Neural cell (in vitro differentiated cells): Measurements from ENCODE around the gene TRAF3. TPM values are rescaled to one million over a fixed set of nuclear protein-coding genes. Genes with fewer than 3 reads are reported as not detected.

ENCODE experiments used
- H2AFZ ChIP-seq: fragments of 200-600, 300-800 bp; sonication (generic), shearing (Covaris generic); 2 replicates; pipeline ENCODE4 v1.6.0; 2014; ENCODE audit warnings: low read depth, mild to moderate bottlenecking, antibody characterized with exemption, low read length, moderate library complexity
- H3F3A ChIP-seq: fragments of 200-600 bp; shearing (Covaris generic); 2 replicates; pipeline ENCODE4 v1.6.1; 2016; ENCODE audit warnings: mild to moderate bottlenecking, moderate library complexity, mixed read lengths, antibody characterized with exemption, low read length; ENCODE audit not compliant: insufficient read depth, poor library complexity, severe bottlenecking
- H3K27ac ChIP-seq: fragments of 200-600, 300-800 bp; sonication (generic), shearing (Covaris generic); 2 replicates; pipeline ENCODE4 v1.5.1; 2014; ENCODE audit warnings: mild to moderate bottlenecking, low read length, moderate library complexity
- H3K27me3 ChIP-seq: fragments of 300-800, 200-600 bp; sonication (generic), shearing (Covaris generic); 2 replicates; pipeline ENCODE4 v1.6.0; 2014; ENCODE audit warnings: mild to moderate bottlenecking, low read depth, low read length, moderate library complexity; ENCODE audit not compliant: insufficient read depth
- H3K36me3 ChIP-seq: fragments of 300-800, 200-600 bp; sonication (generic), shearing (Covaris generic); 2 replicates; pipeline ENCODE4 v1.5.1; 2014; ENCODE audit warnings: mild to moderate bottlenecking, antibody characterized with exemption, low read length, moderate library complexity; ENCODE audit not compliant: insufficient read depth
- H3K4me2 ChIP-seq: fragments of 300-800, 200-600 bp; sonication (generic), shearing (Covaris generic); 2 replicates; pipeline ENCODE4 v1.6.0; 2014; ENCODE audit warnings: mild to moderate bottlenecking, low read length
- H3K4me3 ChIP-seq: fragments of 300-800, 200-600 bp; sonication (generic), shearing (Covaris generic); 2 replicates; pipeline ENCODE4 v1.5.1; 2014; ENCODE audit warnings: mild to moderate bottlenecking, low read length, moderate library complexity
- H3K79me2 ChIP-seq: fragments of 200-600 bp; shearing (Covaris generic); replicated peaks from 2 replicates; pipeline ENCODE4 v1.6.0; 2014; ENCODE audit warnings: mild to moderate bottlenecking, low read length, moderate library complexity; ENCODE audit not compliant: insufficient read depth
- H3K9ac ChIP-seq: fragments of 300-800, 200-600 bp; sonication (generic), shearing (Covaris generic); 2 replicates; pipeline ENCODE4 v1.6.1; 2016; ENCODE audit warnings: mild to moderate bottlenecking, low read length, mixed read lengths
- H3K9me2 ChIP-seq: fragments of 200-600 bp; shearing (Covaris generic); 2 replicates; pipeline ENCODE4 v1.6.1; 2016; ENCODE audit warnings: mild to moderate bottlenecking, low read length, mixed read lengths; ENCODE audit not compliant: insufficient read depth
- H3K9me3 ChIP-seq: fragments of 200-600, 300-800 bp; sonication (generic), shearing (Covaris generic); 2 replicates; pipeline ENCODE4 v1.6.1; 2016; ENCODE audit warnings: mild to moderate bottlenecking, mixed run types, low read length, moderate library complexity, mixed read lengths
- H4K20me1 ChIP-seq: fragments of 200-600 bp; shearing (Covaris generic); 2 replicates; pipeline ENCODE4 v1.6.1; 2016; ENCODE audit warnings: mild to moderate bottlenecking, mixed run types; ENCODE audit not compliant: insufficient read depth
- EP300 ChIP-seq: fragments of 450-650 bp; conservative IDR thresholded peaks from 2 replicates; pipeline ENCODE4 v1.6.1; 2014; ENCODE audit warnings: antibody characterized with exemption, mild to moderate bottlenecking, moderate library complexity; ENCODE audit not compliant: poor library complexity, severe bottlenecking
- EZH2 ChIP-seq: fragments of 200-600, 300-800 bp; shearing (Covaris generic), sonication (generic); IDR thresholded peaks from 2 replicates; pipeline ENCODE4 v1.6.1; 2014; ENCODE audit warnings: antibody characterized with exemption, low read length, borderline replicate concordance, mild to moderate bottlenecking; ENCODE audit not compliant: insufficient read depth, poor library complexity, severe bottlenecking
- MXI1 ChIP-seq: fragments of 450-650 bp; conservative IDR thresholded peaks from 2 replicates; pipeline ENCODE4 v1.6.1; 2014; ENCODE audit warnings: antibody characterized with exemption, mild to moderate bottlenecking; ENCODE audit not compliant: poor library complexity, severe bottlenecking
- POLR2AphosphoS5 ChIP-seq: IDR thresholded peaks from 2 replicates; pipeline ENCODE4 v1.6.1; 2012
- RAD21 ChIP-seq: fragments of 450-650 bp; conservative IDR thresholded peaks from 2 replicates; pipeline ENCODE4 v1.6.1; 2014; ENCODE audit warnings: antibody characterized with exemption, mild to moderate bottlenecking, moderate library complexity
- REST ChIP-seq: IDR thresholded peaks from 2 replicates; pipeline ENCODE4 v1.6.1; 2012; ENCODE audit warnings: borderline replicate concordance
- SMC3 ChIP-seq: fragments of 450-650 bp; conservative IDR thresholded peaks from 2 replicates; pipeline ENCODE4 v1.6.1; 2014; ENCODE audit warnings: antibody characterized with exemption, mild to moderate bottlenecking, moderate library complexity; ENCODE audit not compliant: poor library complexity
- TAF1 ChIP-seq: IDR thresholded peaks from 2 replicates; pipeline ENCODE4 v1.6.1; 2012; ENCODE audit warnings: low read depth
- polyA plus RNA-seq: library from polyadenylated mRNA; depleted of rRNA; stranded (reverse); fragments of >200 nt; gene quantifications from 2 replicates; pipeline ENCODE4 v1.2.3, GENCODE V29; 2014
- TF ChIP-seq, protein P1 (sequence below): fragments of 450-650 bp; IDR thresholded peaks from 2 replicates; pipeline ENCODE4 v1.5.1; 2014; ENCODE audit warnings: antibody characterized with exemption, mild to moderate bottlenecking, moderate library complexity; ENCODE audit not compliant: poor library complexity, severe bottlenecking

TRAF3 gene
- polyA plus RNA-seq, 1 donor from 2014 or later = 13.3 TPM

DNA sequence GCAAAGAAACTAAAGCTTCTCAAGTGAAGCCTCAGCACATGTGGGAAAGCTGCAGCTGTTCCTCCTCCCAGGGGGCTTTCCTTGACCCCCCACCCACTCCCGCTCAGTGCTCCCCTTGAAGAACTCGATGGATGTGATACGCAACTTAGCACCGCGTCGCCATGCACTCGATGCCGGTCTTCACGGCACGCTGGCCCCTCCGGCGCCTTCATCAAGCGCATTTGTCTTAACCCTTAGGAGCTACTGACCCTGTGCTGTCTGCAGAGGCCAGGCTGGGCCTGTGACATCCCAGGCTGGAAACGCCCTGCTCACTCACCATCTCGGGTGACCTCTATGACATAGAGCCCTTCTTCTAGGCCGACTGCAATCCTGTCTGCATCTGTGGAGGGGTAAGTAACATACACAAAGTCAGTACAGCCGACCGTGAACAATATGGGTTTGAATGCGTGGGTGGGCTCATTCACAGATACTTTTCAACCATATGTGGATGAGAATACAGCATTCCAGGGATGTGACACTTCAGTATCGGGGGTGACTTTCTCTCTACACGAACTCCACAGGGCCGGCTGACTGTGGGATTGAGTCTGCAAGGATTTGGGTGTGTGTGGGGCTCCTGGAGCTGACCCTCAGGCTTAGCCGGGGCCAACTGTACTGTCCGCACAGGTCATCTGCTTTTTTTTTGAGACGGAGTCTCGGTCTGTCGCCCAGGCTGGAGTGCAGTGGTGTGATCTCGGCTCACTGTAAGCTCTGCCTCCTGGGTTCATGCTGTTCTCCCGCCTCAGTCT is 168.3 kb downstream of the TRAF3 start:
- no peaks in the 10 kb centered on the region for H3K79me2 ChIP-seq
- H3F3A ChIP-seq = no peaks in the 10 kb centered on the region
- H3K9me3 ChIP-seq = no peaks in the 10 kb centered on the region
- H3K27ac ChIP-seq = no peak overlapping the region
- H4K20me1 ChIP-seq = no peaks in the 10 kb centered on the region
- TF ChIP-seq POLR2AphosphoS5 = no peak
- no peak for TF ChIP-seq REST
- no peak for TF ChIP-seq TAF1
- no peak for TF ChIP-seq EP300
- TF ChIP-seq RAD21 = no peak
- TF ChIP-seq, protein P1, sequence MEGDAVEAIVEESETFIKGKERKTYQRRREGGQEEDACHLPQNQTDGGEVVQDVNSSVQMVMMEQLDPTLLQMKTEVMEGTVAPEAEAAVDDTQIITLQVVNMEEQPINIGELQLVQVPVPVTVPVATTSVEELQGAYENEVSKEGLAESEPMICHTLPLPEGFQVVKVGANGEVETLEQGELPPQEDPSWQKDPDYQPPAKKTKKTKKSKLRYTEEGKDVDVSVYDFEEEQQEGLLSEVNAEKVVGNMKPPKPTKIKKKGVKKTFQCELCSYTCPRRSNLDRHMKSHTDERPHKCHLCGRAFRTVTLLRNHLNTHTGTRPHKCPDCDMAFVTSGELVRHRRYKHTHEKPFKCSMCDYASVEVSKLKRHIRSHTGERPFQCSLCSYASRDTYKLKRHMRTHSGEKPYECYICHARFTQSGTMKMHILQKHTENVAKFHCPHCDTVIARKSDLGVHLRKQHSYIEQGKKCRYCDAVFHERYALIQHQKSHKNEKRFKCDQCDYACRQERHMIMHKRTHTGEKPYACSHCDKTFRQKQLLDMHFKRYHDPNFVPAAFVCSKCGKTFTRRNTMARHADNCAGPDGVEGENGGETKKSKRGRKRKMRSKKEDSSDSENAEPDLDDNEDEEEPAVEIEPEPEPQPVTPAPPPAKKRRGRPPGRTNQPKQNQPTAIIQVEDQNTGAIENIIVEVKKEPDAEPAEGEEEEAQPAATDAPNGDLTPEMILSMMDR = no peak
- TF ChIP-seq EZH2 = no peak
- no peak for TF ChIP-seq SMC3
- TF ChIP-seq MXI1 = no peak
- H3K27me3 ChIP-seq = no peaks in the 10 kb centered on the region
- peaks cover 5% of the 10 kb centered on the region for H3K36me3 ChIP-seq
- no peak overlapping the region for H3K4me2 ChIP-seq
- H3K9me2 ChIP-seq = no peaks in the 10 kb centered on the region
- H2AFZ ChIP-seq = no peak overlapping the region
- H3K4me3 ChIP-seq = no peak overlapping the region
- no peak overlapping the region for H3K9ac ChIP-seq

DNA sequence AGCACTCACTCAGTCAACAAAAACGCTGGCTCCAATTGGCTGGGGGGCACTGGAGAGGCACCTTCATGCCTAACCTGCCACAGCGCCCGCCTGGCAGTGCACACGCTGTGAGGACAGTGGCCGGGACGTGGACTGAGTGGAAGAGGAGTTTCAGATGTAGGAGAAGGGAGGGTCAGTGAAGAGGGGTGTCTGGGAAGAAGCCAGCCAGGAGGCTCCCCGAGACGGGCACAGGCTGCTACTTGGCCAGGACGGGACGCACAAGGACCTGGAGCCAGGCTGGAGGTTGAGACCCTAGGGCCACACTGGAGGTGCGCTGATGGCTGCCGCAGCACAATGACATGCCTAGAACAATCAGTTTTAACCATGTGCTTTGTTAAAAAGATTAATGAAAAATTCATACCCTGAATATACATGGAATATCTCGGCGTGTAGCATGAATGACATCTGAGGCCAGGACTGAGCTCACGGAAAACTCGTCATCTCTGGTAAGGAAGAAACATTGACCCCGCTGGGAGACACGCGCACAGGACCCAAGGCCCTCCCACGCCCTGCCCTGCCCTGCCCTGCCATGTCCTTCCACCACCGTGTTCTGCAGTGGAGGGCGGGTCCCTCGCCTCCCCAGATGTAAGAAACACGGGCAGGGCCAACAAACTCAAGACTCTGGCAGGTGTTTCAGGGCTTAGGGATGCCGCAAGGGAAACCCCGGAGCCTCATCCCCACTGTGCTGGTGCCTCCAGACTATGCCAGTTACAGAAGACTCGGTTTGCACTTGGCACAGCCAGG is 170.3 kb downstream of the TRAF3 start:
- Histone ChIP-seq H3K4me2 (no peak overlapping the region), H3K9me2 (no peaks in the 10 kb centered on the region), H4K20me1 (no peaks in the 10 kb centered on the region), H3K9ac (no peak overlapping the region), H2AFZ (no peak overlapping the region), H3K27me3 (no peaks in the 10 kb centered on the region), H3F3A (no peaks in the 10 kb centered on the region), H3K79me2 (no peaks in the 10 kb centered on the region), H3K9me3 (no peaks in the 10 kb centered on the region), H3K36me3 (peaks cover 5% of the 10 kb centered on the region), H3K27ac (no peak overlapping the region), H3K4me3 (no peak overlapping the region)
- no peak for TF ChIP-seq POLR2AphosphoS5
- no peak for TF ChIP-seq SMC3
- TF ChIP-seq, protein P1 = no peak
- TF ChIP-seq TAF1 = no peak
- TF ChIP-seq REST = no peak
- no peak for TF ChIP-seq EP300
- no peak for TF ChIP-seq EZH2
- TF ChIP-seq MXI1 = no peak
- no peak for TF ChIP-seq RAD21
